IgD-negative memory B cell (primary cell): ENCODE measurements around the gene FOXQ1. TPM values are rescaled to one million over a fixed set of nuclear protein-coding genes. Genes with fewer than 3 reads are reported as not detected.

Experiments
- H3K27ac Mint-ChIP-seq, 3 donors: one replicate each; pipeline ENCODE4 v1.8.0; 2020 to 2022; ENCODE audit warnings: mild to moderate bottlenecking in 3 of 3, mixed read lengths in 3 of 3, moderate library complexity in 1 of 3
- H3K27me3 Mint-ChIP-seq: one replicate; pipeline ENCODE4 v1.8.0; 2021; ENCODE audit warnings: mixed read lengths
- H3K36me3 Mint-ChIP-seq: one replicate; pipeline ENCODE4 v1.8.0; 2020; ENCODE audit warnings: mild to moderate bottlenecking, mixed read lengths
- H3K4me1 Mint-ChIP-seq, 3 donors: one replicate each; pipeline ENCODE4 v1.8.0; 2020 to 2022; ENCODE audit warnings: mixed read lengths in 3 of 3, mild to moderate bottlenecking in 1 of 3
- H3K4me3 Mint-ChIP-seq, 4 donors: one replicate each; pipeline ENCODE4 v1.8.0; 2020 to 2022; ENCODE audit warnings: mild to moderate bottlenecking in 4 of 4, mixed read lengths in 4 of 4, moderate library complexity in 3 of 4
- H3K9me3 Mint-ChIP-seq, 3 donors: one replicate each; pipeline ENCODE4 v1.8.0; 2020 to 2021; ENCODE audit warnings: mixed read lengths in 3 of 3, mild to moderate bottlenecking in 1 of 3
- polyA plus RNA-seq: library from polyadenylated mRNA; unstranded; fragments of 300-500 nt; fragmentation: Illumina TruSeq; gene quantifications from one replicate; pipeline ENCODE4 v1.2.3, GENCODE V29; 2021

The FOXQ1 gene, protein sequence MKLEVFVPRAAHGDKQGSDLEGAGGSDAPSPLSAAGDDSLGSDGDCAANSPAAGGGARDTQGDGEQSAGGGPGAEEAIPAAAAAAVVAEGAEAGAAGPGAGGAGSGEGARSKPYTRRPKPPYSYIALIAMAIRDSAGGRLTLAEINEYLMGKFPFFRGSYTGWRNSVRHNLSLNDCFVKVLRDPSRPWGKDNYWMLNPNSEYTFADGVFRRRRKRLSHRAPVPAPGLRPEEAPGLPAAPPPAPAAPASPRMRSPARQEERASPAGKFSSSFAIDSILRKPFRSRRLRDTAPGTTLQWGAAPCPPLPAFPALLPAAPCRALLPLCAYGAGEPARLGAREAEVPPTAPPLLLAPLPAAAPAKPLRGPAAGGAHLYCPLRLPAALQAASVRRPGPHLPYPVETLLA
- polyA plus RNA-seq = not detected

DNA sequence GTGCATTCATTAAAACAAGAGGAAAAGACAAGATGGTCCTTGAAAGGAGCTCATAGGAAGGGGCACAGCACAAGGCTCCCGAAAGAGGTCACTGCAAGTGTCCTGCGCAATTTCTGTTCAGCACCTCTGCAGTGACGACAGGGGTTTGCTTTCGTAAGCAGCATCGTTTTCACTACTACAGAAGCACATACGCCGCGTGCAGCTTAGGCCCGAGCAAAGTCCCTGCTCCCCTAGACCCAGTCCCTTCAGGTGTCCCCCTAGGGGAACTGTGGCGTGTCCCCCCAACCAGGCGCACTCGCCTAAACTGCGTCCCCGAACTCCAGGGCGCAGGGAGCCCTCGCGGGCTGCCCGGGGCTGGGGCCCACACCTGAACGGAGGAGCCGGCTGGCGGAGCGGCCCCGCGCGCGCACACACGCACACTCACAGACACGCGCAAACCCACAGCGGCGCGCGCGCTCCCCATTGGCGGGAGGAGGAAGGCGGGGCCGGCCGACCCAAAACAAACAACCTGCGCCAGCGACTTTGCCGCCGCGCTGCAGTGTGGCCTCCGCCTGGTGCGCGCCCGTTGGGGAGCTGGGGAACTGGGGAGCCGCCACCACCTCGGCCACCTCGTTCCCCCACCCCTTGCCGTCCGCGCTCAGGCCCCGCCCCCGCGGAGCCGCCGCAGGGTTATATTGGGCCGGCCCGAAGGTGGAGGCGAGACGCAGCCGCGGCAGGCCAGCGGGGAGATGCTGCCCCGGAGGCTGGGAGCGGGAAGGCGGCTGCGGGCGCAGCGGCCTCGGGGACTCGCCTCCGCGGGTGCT lies at the start of gene FOXQ1:
FOXQ1 (plus strand) TSS at position 699 of the 803 bp plus-strand sequence. CDS start 607 bp downstream, outside the sequence.
- Mint-ChIP-seq H3K27me3 (peaks cover 53% of the 10 kb centered on the region), H3K4me1 (peaks cover 17 to 23% (median 17%) of the 10 kb centered on the region in 3 donors), H3K27ac (peak within 1 kb of the TSS in 1 of 3 donors; percentile 84), H3K4me3 (peak within 1 kb of the TSS in 3 of 4 donors; percentile 53 to 82 (median 67)), H3K36me3 (no peaks in the 10 kb centered on the region), H3K9me3 (peaks cover 0 to 5% (median 0%) of the 10 kb centered on the region in 3 donors)

DNA sequence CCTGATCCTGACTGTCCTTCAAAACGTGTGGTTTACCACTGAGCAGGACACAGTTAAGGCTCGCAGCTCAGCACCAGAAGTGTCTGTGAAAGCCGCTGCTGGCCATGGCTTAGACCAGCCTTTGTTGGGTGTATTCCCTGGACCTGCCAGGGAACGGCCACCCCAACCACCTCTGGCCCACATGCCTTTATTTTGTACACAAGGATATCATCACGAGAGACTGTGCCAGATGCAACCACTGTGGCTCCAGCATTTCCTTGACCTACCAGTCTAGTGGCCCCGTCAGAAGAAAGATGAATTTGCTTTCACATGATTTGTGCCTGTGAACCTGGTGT lies 49.2 kb upstream of the FOXQ1 start:
- no peaks in the 10 kb centered on the region for H3K36me3 Mint-ChIP-seq
- H3K27me3 Mint-ChIP-seq = peaks cover 5% of the 10 kb centered on the region
- H3K27ac Mint-ChIP-seq = no peak overlapping the region
- H3K9me3 Mint-ChIP-seq = peaks cover 0 to 2% (median 0%) of the 10 kb centered on the region in 3 donors
- H3K4me1 Mint-ChIP-seq = peaks cover 0 to 1% (median 0%) of the 10 kb centered on the region in 3 donors
- H3K4me3 Mint-ChIP-seq = no peak overlapping the region

DNA sequence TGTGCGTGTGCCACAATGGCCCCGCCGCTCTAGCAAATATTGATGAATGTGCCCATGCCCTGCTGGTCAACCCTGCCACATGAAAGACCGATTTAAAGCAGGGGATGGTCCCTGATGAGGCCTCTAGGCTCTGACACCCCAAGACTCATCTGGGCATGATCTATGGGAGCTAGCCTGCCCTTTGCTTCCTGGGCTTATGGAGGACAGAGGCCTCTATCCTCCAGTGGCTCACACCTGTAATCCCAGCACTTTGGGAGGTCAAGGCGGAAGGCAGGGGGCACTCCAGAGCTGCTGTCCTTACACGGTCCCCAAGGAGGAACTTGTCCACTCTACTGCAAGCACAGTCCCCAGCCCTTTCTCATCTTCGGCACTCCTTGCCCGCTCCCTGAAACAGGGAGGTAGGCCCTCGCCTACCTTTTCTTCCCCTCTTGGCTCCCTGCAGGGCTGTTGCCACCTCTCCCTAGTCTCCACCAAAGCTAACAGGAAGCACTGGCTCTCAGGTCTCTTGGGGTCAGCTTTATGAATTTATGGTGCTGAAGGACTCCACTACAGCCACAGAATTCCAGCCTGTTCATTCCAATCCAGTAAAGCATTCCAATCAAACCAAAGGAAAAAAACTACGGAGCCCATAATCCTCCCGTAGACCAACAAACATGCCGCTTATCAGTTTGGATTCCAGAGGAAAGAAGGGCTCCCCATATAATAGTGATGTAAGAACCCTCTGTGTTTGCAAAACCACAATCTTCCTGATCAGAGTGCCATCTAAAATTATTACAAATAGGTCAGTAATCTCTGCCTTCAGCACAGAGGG lies 48.7 kb upstream of the FOXQ1 start:
- peaks cover 5% of the 10 kb centered on the region for H3K27me3 Mint-ChIP-seq
- no peak overlapping the region for H3K27ac Mint-ChIP-seq
- no peak overlapping the region for H3K4me3 Mint-ChIP-seq
- no peaks in the 10 kb centered on the region for H3K36me3 Mint-ChIP-seq
- peaks cover 0 to under 1% (median 0%) of the 10 kb centered on the region in 3 donors for H3K4me1 Mint-ChIP-seq
- H3K9me3 Mint-ChIP-seq = peaks cover 0 to 2% (median 0%) of the 10 kb centered on the region in 3 donors

DNA sequence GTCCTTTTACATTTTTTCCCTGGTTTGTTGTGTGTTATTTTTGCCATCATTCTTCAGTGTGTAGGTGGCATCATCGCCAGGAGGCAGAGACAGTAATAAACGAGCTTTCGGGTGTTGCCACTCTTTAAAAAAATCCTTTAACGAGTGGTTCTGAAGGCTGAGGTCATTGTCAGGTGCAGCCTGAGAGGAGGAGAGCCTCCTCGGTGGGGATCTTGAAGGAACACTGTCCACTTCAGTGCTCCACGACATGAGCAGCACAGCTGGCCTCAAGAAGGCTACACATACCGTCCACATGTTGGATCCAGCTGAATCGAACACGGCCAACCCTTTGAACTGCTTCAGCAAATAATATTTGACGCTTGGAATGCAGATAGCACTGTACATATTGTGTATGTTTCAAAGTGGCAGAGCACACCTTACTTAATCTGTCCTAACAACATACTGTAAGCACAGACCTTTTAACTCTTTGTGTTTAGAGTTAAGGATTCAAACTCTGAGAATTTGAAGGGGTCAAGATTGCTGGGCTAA lies 48.0 kb upstream of the FOXQ1 start:
- no peaks in the 10 kb centered on the region for H3K36me3 Mint-ChIP-seq
- H3K27me3 Mint-ChIP-seq = peaks cover 5% of the 10 kb centered on the region
- peaks cover 0 to 2% (median 0%) of the 10 kb centered on the region in 3 donors for H3K9me3 Mint-ChIP-seq
- no peaks in the 10 kb centered on the region for H3K4me1 Mint-ChIP-seq
- no peak overlapping the region for H3K27ac Mint-ChIP-seq
- H3K4me3 Mint-ChIP-seq = no peak overlapping the region

DNA sequence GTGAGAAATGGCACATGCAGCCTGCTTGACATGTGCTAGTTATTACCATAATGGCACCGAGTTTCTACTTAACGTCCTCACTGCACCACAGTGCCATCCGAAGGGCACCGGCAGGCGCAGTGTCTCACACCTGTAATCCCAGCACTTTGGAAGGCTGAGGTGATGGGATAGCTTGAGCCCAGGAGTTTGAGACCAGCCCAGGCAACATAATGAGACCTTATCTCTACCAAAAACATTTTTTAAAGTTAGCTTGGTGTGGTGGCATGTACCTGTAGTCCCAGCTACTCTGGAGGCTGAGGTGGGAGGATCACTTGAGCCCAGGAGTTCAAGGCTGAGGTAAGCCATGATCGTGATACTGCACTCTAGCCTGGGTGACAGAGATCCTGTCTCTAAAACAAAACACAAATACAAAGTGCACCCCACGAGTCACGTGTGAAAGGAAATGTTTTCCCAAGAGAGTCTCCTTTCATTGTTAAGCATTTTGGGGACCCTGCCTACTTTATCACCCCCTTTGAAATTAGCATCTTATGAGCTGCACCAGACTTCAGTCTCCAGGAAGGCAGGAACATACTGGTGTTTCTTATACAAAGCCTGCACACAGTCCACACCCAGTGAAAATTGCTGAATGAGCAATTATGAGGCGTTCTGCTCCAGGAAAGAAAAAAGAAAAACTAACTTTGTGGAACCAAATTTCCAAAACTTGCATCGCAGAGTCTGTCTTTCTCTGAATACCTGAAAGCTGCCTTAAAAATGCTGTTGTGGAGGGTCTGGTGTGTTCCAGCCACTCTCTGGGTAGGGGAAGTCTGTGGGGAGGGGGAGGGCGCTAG lies 47.1 kb upstream of the FOXQ1 start:
- Mint-ChIP-seq H3K4me1 (no peaks in the 10 kb centered on the region), H3K27ac (no peak overlapping the region), H3K9me3 (no peaks in the 10 kb centered on the region), H3K27me3 (peaks cover 5% of the 10 kb centered on the region), H3K36me3 (no peaks in the 10 kb centered on the region), H3K4me3 (no peak overlapping the region)

DNA sequence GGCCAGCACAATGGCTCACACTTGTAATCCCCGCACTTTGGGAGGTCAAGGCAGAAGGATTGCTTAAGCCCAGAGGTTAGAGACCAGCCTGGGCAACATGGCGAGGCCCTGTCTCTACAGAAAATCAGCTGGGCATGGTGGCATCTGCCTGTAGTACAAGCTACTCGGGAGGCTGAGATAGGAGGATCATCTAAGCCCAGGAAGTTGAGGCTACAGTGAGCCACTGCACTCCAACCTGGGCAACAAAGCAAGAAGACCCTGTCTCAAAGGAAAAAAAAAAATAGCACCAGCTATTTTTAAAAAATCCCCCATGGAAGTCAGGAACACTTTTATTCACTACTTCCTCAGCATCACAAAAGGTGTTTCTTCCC lies 45.2 kb upstream of the FOXQ1 start:
- Mint-ChIP-seq H3K27ac (no peak overlapping the region), H3K4me1 (no peaks in the 10 kb centered on the region), H3K4me3 (no peak overlapping the region), H3K9me3 (peaks cover 0 to 5% (median 3%) of the 10 kb centered on the region in 3 donors), H3K36me3 (peaks cover under 1% of the 10 kb centered on the region), H3K27me3 (peaks cover 2% of the 10 kb centered on the region)

DNA sequence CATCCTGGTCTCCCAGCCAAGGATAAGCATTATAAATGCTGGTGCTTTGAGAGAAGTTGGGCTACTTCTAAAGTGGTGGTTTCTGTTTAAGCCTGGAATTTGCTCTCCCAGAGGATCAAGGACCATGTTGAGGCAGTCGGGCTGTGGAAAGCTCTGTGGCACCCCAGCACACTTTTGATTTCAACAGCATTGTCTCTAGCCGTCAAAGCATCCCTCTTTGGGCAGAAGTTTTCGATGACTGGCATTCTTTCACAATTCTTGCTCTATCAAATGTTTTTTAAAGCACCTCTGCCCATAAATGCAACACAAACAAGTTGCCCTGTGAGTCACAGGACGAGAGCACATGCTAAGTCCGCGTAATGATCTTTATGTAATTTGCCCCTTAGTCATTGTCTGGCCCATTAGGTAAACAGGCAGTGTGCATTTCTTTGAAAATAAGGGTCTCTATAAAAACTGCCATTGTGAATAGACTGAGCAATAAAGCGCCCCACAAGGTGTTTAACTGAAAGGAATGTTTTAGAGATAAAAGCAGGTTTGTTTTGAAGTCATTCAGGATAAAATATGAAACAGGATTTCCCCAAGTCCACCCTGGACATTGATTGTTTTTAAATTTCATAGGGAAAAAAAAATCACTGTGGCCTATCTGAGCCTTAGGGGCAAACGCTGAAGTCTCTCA lies 44.7 kb upstream of the FOXQ1 start:
- H3K27ac Mint-ChIP-seq = no peak overlapping the region
- no peaks in the 10 kb centered on the region for H3K4me1 Mint-ChIP-seq
- H3K27me3 Mint-ChIP-seq = peaks cover 2% of the 10 kb centered on the region
- H3K9me3 Mint-ChIP-seq = peaks cover under 1 to 9% (median 7%) of the 10 kb centered on the region in 3 donors
- H3K4me3 Mint-ChIP-seq = no peak overlapping the region
- H3K36me3 Mint-ChIP-seq = peaks cover 4% of the 10 kb centered on the region

DNA sequence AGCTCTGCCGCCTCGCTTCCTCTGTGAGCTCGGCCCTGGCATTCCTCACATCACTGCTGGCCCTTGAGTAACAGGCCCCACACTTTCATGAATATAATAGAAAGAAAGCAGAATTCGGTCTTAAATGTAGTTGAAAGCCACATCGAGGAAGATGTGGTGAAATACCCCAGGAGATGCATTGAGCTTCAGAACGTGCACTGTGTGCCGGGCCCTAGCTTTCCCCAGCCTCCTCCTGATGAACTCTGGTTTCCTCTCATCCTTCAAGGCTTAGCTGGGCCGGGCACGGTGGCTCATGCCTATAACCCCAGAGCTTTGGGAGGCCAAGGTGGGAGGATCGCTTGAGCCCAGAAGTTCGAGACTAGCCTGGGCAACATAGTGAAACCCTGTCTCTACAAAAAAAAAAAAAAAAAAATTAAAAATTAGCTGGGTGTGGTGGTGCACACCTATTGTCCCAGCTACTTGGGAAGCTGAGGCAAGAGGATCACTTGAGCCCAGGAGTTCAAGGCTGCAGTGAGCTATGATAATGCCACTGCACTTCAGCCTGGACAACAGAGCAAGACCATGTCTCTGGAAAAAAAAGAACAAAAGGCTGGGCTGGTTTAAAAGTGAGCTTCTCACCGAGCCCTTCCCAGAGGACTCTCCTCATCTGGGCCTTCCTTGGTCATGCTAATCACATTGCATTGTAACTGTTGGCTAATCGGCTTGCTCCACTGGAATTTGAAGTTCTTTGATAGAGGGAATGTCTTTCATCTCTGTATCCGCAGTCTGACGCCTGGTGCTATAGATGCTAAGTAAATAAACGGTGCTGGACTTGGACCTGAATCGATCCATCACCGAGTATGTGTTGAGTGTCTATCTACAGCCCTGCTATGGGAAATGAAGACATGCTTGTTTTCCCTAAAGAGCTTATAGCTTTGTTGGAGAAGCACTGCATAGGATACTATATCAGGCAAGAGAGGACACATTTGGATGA lies 43.8 kb upstream of the FOXQ1 start:
- Mint-ChIP-seq H3K9me3 (peaks cover 4 to 14% (median 7%) of the 10 kb centered on the region in 3 donors), H3K27me3 (peaks cover 2% of the 10 kb centered on the region), H3K27ac (no peak overlapping the region), H3K36me3 (peaks cover 7% of the 10 kb centered on the region), H3K4me3 (no peak overlapping the region), H3K4me1 (no peaks in the 10 kb centered on the region)

DNA sequence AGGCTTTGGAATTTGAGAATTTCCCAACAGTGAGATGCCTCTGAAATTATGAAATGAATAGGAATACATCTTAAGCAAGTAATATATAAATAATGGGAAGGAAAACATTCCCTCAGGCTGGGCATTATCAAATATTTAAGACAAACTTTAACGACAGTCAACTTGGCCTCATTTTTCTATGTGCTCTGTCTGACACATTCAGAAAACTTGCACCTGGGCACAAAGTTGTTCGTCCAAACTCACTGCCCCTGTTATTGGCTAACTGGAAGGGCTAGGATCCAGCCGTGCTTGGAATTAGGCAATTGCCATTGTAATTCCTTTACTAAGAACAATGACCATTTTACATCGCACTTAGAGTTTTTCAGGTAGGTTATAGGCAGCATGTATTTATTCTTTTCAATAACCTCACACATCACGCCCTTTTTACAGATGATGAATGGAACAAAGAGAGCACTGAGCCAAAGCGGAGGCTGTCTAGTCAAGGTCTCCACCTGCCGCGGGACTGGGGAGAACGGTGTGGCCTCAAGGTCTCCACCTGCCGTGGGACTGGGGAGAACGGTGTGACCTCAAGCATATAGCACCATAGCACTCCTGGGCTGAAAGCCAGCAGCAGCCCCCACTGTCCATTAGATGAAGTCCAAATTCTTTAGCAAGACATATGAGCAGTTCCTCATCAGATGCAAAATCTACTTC lies 40.7 kb upstream of the FOXQ1 start:
- Mint-ChIP-seq H3K27me3 (peaks cover 10% of the 10 kb centered on the region), H3K4me3 (no peak overlapping the region), H3K4me1 (no peaks in the 10 kb centered on the region), H3K9me3 (peaks cover 6 to 17% (median 12%) of the 10 kb centered on the region in 3 donors), H3K36me3 (peaks cover 7% of the 10 kb centered on the region), H3K27ac (no peak overlapping the region)

DNA sequence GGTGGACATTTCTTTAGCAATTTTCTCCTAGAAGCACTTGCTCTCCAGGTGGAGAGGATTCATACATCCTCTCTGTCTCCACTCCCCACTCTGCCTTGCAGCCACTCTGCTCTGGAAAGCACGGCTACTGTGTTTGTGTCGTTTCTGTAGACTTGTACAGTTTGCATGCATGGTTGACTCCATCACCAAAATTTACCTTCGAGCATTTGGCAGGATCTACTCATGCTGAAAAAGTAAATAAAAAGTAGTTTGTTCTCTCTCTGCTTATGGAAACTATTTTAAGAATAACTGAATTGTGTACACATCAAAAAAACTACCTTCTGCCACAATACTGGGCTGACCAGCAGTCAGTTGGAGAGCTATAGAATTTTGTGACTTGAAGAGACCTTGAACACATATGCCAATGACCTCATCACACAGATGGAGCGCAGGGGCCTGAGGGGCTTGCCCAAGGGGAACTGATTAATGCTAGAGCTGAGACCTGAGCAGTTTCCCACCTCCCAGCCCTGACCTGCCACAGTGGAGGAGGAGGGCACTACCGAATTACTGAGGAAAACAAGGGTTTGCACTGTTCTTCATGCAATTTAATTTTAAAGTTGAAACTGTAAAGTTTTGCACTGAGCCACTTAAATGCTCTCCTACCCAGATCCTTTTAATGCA lies 33.7 kb upstream of the FOXQ1 start:
- H3K4me3 Mint-ChIP-seq = no peak overlapping the region
- no peaks in the 10 kb centered on the region for H3K36me3 Mint-ChIP-seq
- H3K4me1 Mint-ChIP-seq = no peaks in the 10 kb centered on the region
- peaks cover 21% of the 10 kb centered on the region for H3K27me3 Mint-ChIP-seq
- H3K27ac Mint-ChIP-seq = no peak overlapping the region
- H3K9me3 Mint-ChIP-seq = peaks cover under 1 to 3% (median 1%) of the 10 kb centered on the region in 3 donors

DNA sequence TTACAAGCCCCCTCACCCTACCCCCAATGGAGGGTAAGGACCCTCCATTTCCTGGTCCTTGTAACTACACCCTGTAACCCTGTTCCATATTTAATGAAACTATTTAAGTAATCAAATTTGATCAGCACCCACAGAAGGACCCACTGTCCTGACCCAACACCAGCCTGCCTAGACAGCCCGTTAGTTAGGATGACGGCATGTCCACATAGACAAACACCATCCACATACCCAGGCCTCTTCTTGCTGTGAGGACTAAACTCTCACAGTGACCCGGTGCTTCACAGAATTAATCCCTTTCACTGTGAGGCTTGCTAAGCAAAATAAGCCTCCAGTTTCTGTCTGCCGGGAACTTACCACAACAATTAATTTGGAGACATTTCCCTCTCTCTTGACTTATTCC lies 32.8 kb upstream of the FOXQ1 start:
- no peak overlapping the region for H3K27ac Mint-ChIP-seq
- no peaks in the 10 kb centered on the region for H3K36me3 Mint-ChIP-seq
- H3K9me3 Mint-ChIP-seq = peaks cover 0 to 2% (median 0%) of the 10 kb centered on the region in 3 donors
- H3K4me3 Mint-ChIP-seq = no peak overlapping the region
- no peaks in the 10 kb centered on the region for H3K4me1 Mint-ChIP-seq
- peaks cover 19% of the 10 kb centered on the region for H3K27me3 Mint-ChIP-seq
